Measurements from ENCODE around the gene SPAG4.

GRCh38 chr20:35579196-35579595 is 36.4 kb upstream of the SPAG4 start:
- TF ChIP-seq SP1 (IDR thresholded peaks at IDR 0.05) (no peak), L3MBTL2 (conservative IDR thresholded peaks at IDR 0.05) (no peak), BHLHE40 (IDR thresholded peaks at IDR 0.05; ENCODE audit: borderline replicate concordance) (no peak), HDGF (IDR thresholded peaks at IDR 0.05; ENCODE audit: borderline replicate concordance) (no peak)
